Measurements from ENCODE around the gene TRIM26.
A peak's percentile ranks its signal among the peaks of the same experiment; 100 is the strongest.
"Not testable (repeated sequence)": the region's sequence is repeated elsewhere in the genome, so short reads cannot be mapped to it uniquely, and the experiment has no call there.

The TRIM26 gene

GRCh38 chr6:30171677-30172471 is 41.3 kb downstream of the TRIM26 start:
- peak; percentile 18 for DNase-seq (ENCODE audit: low read depth)

GRCh38 chr6:30169658-30170614 is 43.3 kb downstream of the TRIM26 start:
- peak; percentile 52 for DNase-seq (ENCODE audit: low read depth)

GRCh38 chr6:30168741-30169140 is 44.5 kb downstream of the TRIM26 start:
- DNase-seq (ENCODE audit: low read depth): no peak

GRCh38 chr6:30167101-30167500 is 46.1 kb downstream of the TRIM26 start:
- DNase-seq (ENCODE audit: low read depth): no peak

GRCh38 chr6:30165238-30165637 is 48.0 kb downstream of the TRIM26 start:
- DNase-seq (ENCODE audit: low read depth): not testable (repeated sequence)

- DNase-seq (ENCODE audit: low read depth): no peak
Observed at GRCh38 chr6:30164714-30165113, 48.5 kb downstream of the TRIM26 start.

GRCh38 chr6:30163918-30164654 is 49.1 kb downstream of the TRIM26 start:
- DNase-seq (ENCODE audit: low read depth): no peak

- no peak for DNase-seq (ENCODE audit: low read depth)
Observed at GRCh38 chr6:30163090-30163917, 49.9 kb downstream of the TRIM26 start, which contains the start of gene TRIM15. Gene TRIM15, plus strand, starts transcription at chr6:30163546. Its CDS starts 139 bp downstream, at chr6:30163685.

GRCh38 chr6:30162265-30163089 is 50.7 kb downstream of the TRIM26 start:
- no peak for DNase-seq (ENCODE audit: low read depth)

GRCh38 chr6:30160785-30161531 is 52.2 kb downstream of the TRIM26 start, which contains the start of gene TRIM10:
Gene TRIM10, minus strand, starts transcription at chr6:30161211. Its CDS starts 353 bp downstream, at chr6:30160858.
- no peak for DNase-seq (ENCODE audit: low read depth)

GRCh38 chr6:30160008-30160784 is 53.0 kb downstream of the TRIM26 start:
- no peak for DNase-seq (ENCODE audit: low read depth)

GRCh38 chr6:30158475-30159040 is 54.6 kb downstream of the TRIM26 start:
- no peak for DNase-seq (ENCODE audit: low read depth)

GRCh38 chr6:30157999-30158398 is 55.2 kb downstream of the TRIM26 start:
- DNase-seq (ENCODE audit: low read depth): no peak

- no peak for DNase-seq (ENCODE audit: low read depth)
Observed at GRCh38 chr6:30157581-30157980, 55.6 kb downstream of the TRIM26 start.

GRCh38 chr6:30156774-30157173 is 56.4 kb downstream of the TRIM26 start:
- no peak for DNase-seq (ENCODE audit: low read depth)

- DNase-seq (ENCODE audit: low read depth): peak; percentile 7
Observed at GRCh38 chr6:30156262-30156599, 57.0 kb downstream of the TRIM26 start.

- no peak for DNase-seq (ENCODE audit: low read depth)
Observed at GRCh38 chr6:30155520-30156261, 57.5 kb downstream of the TRIM26 start.

Measured in iris pigment epithelial cell (primary cell).